LNCAP (cell line): Measurements from ENCODE around the gene PHC2.

Experiments
- CTCF ChIP-seq: fragments of 450-650 bp; IDR thresholded peaks from 2 replicates; pipeline ENCODE4 v1.5.1; 2017; ENCODE audit warnings: mild to moderate bottlenecking

The PHC2 gene

DNA sequence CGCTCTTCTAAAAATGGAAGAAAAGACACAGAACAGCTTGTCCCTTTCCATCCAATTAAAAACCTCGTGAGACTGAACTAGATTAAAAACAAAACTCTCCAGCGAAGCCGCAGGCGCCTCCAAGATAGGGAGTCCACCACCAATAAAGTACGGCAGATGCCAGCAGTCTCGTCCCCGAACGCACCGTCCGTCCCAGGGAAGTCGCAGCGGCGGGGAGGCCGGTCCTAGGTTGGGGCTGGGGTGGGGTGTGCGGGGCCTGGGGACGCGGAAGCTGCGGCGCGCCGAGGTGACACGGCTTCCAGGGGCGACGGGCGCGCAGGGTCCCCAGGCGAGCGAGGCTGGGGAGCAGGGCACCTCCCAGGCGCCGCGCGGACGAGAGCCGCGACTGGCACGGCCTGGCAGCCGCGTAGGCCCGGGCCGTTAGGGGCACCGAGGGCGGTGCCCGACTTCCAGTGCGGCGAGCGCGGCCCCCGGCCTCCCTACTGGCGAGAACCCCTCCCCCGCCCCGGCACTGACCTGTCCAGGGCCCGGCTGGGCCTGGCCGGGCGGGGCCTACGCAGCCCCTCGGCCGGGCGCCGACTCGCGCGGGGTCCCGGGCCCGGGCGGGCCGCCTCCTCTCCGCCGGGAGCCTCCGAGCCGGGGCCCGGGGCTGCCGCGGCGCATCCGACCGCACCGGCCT, 81.7 kb downstream of the PHC2 start:
- no peak for TF ChIP-seq CTCF

DNA sequence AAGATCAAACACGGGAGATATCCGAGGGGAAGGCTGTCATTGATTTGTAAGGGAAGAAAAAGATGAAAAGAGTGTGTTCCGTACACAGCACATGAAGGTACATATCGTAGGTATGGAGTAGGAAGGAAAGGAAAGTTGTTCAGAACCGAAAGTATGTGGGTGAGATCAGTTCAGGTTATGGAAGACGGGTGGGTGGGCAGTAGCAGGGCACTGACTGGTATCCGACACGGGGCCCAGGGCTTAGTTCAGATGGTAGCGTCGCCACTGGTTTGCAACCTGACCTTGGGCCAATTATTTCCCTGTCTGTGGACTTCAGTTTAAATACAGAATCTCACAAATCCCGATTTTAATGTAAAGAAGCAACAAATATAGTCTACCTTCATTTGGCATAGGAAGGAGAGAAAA, 82.2 kb downstream of the PHC2 start:
- TF ChIP-seq CTCF = no peak

- TF ChIP-seq CTCF = no peak
Measured at GRCh38 chr1:33348194-33348593, 82.7 kb downstream of the PHC2 start.

DNA sequence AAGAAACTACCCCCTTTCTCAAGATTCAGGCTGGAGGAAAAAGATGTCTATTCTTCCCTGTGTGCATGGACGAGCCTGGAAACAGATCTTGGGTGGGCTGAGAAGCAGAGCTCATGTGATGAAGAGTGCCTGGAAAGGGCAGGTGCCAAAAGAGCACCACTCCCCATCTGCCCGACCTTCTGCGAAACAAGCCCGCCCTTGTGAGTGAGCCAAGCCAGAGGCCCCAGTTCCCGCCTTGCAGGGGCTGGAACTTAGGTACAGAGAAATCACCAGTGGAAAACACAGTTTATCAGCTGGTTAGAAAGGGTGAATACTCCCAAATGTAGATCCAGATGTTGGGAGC, 83.3 kb downstream of the PHC2 start:
- no peak for TF ChIP-seq CTCF

DNA sequence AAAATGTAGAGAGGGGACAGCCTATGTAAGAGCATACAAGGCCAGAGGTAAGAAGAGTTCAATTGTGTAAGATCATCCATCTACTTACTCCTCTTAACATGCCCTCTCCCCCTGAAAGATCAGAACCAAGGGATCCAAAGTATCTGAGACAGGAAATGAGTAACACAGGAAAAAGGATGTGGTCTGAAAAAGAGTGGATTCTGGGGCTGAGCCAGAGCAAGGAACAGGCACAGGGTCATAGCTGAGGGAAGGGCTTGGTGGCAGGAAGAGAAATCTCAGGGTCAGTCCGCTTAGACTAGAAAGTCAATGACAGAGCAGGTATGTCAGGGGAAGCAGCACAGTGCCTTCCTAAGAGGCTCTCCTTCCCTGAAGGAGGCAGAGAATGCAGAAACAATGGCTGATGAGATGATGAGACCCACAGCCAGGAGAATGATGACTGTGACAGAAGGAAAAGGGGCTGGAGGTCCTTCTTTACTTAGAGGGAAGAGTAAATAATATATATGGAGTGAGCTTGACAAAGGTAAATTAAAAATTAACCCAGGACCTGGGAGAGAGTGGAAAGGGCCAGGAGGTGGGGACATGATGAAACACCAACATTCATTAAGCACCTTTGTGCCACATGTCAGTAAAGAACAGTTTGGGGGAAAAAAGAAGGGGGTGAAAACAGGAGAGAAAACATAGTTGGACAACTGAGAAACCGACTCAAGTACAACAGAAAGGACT, 83.8 kb downstream of the PHC2 start:
- TF ChIP-seq CTCF = no peak

DNA sequence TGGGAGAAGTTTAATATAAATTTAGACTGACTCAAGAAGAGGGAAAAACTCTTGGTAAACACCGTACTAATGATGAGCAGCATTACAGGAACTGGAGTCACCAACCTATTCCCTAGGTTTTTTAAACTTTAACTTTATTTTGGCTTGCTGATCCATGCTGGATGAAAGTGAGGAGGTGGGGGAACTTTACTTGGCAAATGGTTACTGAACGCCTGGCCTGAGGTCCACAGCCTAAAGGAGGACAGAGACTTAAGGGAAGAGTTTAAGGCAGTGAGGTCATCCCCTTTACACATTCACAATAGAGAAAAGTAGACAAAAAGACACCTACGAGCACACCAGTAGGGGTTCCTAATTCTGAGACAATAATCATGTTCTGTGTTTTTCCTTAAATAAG, 84.4 kb downstream of the PHC2 start:
- no peak for TF ChIP-seq CTCF

GRCh38 chr1:33344896-33345560, 85.9 kb downstream of the PHC2 start:
- no peak for TF ChIP-seq CTCF
